ENCODE data around the gene LOXL1. TPM values are rescaled to one million over a fixed set of nuclear protein-coding genes. Genes with fewer than 3 reads are reported as not detected.

The LOXL1 gene
- total RNA-seq, 1 experiment from 2014 or later = not detected

DNA sequence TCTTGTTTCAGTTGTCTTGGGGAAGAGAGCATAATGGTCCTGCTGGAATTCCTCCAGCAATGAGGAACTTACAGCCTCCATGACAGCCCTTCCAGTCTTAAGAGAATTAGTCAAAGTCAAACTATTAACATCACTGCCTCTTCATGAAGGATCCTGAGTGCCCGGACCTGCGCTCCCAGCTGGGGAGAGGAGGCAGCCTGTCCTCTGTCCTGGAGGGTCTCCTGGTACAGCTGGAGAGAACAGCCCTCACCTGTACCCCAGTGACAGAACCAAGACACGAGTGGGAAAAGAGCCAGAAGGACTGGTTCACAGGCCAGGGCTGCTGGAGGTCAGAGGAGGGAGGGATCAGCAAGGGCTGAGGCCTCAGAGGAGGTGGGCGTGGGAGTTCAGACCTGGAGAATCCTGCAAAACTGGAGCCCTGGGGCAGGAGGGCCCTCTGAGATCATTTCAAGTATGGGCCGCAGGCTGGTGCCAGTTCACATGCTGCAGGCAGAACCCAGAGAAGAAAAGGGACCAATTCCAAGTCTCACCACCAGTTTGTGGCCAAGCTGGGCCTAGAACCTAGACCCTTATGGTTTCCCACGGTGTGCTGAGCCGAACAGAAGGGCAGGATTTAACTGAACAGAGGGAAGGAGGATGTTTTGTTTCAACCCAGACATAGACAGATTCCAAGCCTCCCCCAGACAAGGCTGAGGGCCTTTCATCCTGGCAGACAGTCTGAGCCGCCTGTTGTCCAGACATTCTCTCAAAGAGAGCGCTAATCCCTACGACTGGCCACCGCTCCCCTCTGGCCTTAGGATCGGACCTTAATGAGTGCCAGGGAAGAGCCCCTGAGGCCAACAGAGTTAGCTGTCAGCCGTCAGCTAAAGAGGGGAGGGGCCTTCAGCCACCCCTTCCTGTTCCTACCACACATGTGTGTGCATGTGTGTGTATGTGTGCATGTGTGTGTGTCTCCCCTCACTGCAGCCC lies 18.2 kb downstream of the LOXL1 start:
- no peaks in the 10 kb centered on the region for H3K4me1 ChIP-seq (ENCODE audit: low read length)
- no peaks in the 10 kb centered on the region for H3K9me2 ChIP-seq (replicated peaks; ENCODE audit: insufficient read depth, low read length)
- no peak overlapping the region for H3K9ac ChIP-seq (ENCODE audit: low read length)
- H3K4me3 ChIP-seq (ENCODE audit: low read length) = no peak overlapping the region
- H3K27me3 ChIP-seq (ENCODE audit: low read length) = no peaks in the 10 kb centered on the region
- H3K9me3 ChIP-seq (ENCODE audit: low read length) = no peaks in the 10 kb centered on the region
- H4K20me1 ChIP-seq (ENCODE audit: insufficient read depth, low read depth, low read length) = no peaks in the 10 kb centered on the region
- no peak for DNase-seq
- H3K36me3 ChIP-seq (ENCODE audit: insufficient read depth, low read length) = no peaks in the 10 kb centered on the region
- no peak overlapping the region for H2AFZ ChIP-seq (ENCODE audit: low read length)
- H3K79me2 ChIP-seq (ENCODE audit: low read length) = no peaks in the 10 kb centered on the region
- no peak overlapping the region for H3K27ac ChIP-seq (ENCODE audit: low read length)
- no peak overlapping the region for H3K4me2 ChIP-seq (ENCODE audit: low read depth, low read length, poor library complexity, severe bottlenecking)

DNA sequence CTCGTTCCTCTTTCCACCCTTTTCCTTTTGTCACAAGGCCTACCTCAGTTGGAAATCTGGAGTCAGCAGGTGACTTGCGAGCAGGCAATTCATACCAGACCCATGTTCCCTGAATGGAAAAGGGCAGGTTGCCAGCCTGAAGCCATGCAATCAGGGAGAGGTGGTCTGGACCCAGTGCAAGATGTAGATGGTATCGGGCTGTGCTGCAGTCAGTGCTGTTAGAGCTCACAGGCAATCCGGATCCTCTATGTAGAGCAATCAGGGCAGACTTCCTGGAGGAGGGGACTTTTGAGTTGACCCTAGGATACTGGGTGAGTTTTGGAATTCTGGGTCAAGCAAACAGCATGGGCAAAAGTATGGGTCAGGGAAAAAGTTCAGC lies 18.9 kb downstream of the LOXL1 start:
- Histone ChIP-seq H3K4me2 (ENCODE audit: low read depth, low read length, poor library complexity, severe bottlenecking) (no peak overlapping the region), H3K36me3 (ENCODE audit: insufficient read depth, low read length) (no peaks in the 10 kb centered on the region)

DNA sequence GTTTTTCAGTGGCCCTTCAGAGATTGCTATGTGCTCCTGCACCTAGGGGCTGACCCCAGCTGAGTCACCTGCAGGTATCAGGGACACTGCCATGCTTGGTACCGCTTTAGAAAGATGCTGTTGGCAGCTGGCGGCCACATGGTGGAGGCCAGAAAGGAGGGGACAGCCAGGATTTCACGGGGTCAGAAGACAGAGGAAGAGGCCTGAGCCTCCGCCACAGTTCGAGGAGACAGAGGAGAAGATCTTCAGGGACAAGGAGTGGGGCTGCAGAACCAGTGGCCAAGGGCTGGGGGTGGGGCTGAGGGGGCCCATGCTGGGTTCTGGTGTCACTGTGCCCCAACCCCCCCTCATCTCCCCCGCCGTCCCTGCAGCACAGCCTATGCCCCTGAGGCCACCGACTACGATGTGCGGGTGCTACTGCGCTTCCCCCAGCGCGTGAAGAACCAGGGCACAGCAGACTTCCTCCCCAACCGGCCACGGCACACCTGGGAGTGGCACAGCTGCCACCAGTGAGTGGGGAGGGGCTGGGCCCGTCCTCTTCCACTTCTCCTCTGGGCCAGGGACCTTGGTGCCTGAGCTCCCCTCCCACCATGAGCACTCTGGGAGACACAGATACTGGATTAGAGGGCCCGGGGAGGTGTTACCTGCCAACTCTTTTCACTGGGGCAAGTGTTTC lies 19.9 kb downstream of the LOXL1 start:
- no peaks in the 10 kb centered on the region for H3K9me2 ChIP-seq (replicated peaks; ENCODE audit: insufficient read depth, low read length)
- H3K79me2 ChIP-seq (ENCODE audit: low read length) = no peaks in the 10 kb centered on the region
- H3K4me3 ChIP-seq (ENCODE audit: low read length) = no peak overlapping the region
- no peak overlapping the region for H3K4me2 ChIP-seq (ENCODE audit: low read depth, low read length, poor library complexity, severe bottlenecking)
- no peaks in the 10 kb centered on the region for H3K9me3 ChIP-seq (ENCODE audit: low read length)
- no peak overlapping the region for H3K27ac ChIP-seq (ENCODE audit: low read length)
- H3K27me3 ChIP-seq (ENCODE audit: low read length) = no peaks in the 10 kb centered on the region
- H3K4me1 ChIP-seq (ENCODE audit: low read length) = no peaks in the 10 kb centered on the region; the same call in 1 of the 2 replicates
- no peaks in the 10 kb centered on the region for H3K36me3 ChIP-seq (ENCODE audit: insufficient read depth, low read length)
- no peaks in the 10 kb centered on the region for H4K20me1 ChIP-seq (ENCODE audit: insufficient read depth, low read depth, low read length)
- no peak overlapping the region for H3K9ac ChIP-seq (ENCODE audit: low read length)
- DNase-seq = no peak
- H2AFZ ChIP-seq (ENCODE audit: low read length) = no peak overlapping the region

More for the DNA sequence above, 18.9 kb downstream of the LOXL1 start:
- Histone ChIP-seq H3K9ac (ENCODE audit: low read length) (no peak overlapping the region), H2AFZ (ENCODE audit: low read length) (no peak overlapping the region), H3K27ac (ENCODE audit: low read length) (no peak overlapping the region), H4K20me1 (ENCODE audit: insufficient read depth, low read depth, low read length) (no peaks in the 10 kb centered on the region), H3K27me3 (ENCODE audit: low read length) (no peaks in the 10 kb centered on the region), H3K4me3 (ENCODE audit: low read length) (no peak overlapping the region), H3K79me2 (ENCODE audit: low read length) (no peaks in the 10 kb centered on the region), H3K9me2 (replicated peaks; ENCODE audit: insufficient read depth, low read length) (no peaks in the 10 kb centered on the region), H3K9me3 (ENCODE audit: low read length) (no peaks in the 10 kb centered on the region), H3K4me1 (ENCODE audit: low read length) (no peaks in the 10 kb centered on the region)
- DNase-seq = no peak

DNA sequence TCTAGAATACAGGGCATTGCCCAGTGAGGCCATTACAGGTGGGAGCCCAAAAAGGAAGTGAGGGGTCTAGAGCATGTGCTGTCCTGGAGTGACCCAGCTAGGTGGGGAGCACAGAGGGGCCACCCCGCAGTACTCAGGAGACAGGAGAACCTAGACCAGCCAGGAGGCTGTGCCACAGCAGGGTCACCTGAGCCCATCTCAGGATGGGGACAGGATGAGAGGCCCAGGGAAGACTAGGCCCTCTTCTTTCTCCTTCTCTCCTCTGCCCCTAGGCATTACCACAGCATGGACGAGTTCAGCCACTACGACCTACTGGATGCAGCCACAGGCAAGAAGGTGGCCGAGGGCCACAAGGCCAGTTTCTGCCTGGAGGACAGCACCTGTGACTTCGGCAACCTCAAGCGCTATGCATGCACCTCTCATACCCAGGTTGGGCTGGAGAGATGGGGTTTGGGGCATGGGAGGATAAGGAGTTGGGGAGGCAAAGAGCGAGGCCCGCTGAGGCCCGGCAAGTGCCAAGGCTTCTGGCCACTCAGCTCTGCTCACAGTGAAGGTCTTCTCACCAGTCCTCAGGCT lies 20.6 kb downstream of the LOXL1 start:
- Histone ChIP-seq H3K4me2 (ENCODE audit: low read depth, low read length, poor library complexity, severe bottlenecking) (no peak overlapping the region), H3K27ac (ENCODE audit: low read length) (no peak overlapping the region), H3K9me3 (ENCODE audit: low read length) (no peaks in the 10 kb centered on the region), H2AFZ (ENCODE audit: low read length) (no peak overlapping the region), H3K4me1 (ENCODE audit: low read length) (no peaks in the 10 kb centered on the region; the same call in 1 of the 2 replicates), H4K20me1 (ENCODE audit: insufficient read depth, low read depth, low read length) (no peaks in the 10 kb centered on the region), H3K36me3 (ENCODE audit: insufficient read depth, low read length) (no peaks in the 10 kb centered on the region), H3K27me3 (ENCODE audit: low read length) (no peaks in the 10 kb centered on the region), H3K9me2 (replicated peaks; ENCODE audit: insufficient read depth, low read length) (no peaks in the 10 kb centered on the region), H3K9ac (ENCODE audit: low read length) (no peak overlapping the region), H3K79me2 (ENCODE audit: low read length) (no peaks in the 10 kb centered on the region), H3K4me3 (ENCODE audit: low read length) (no peak overlapping the region)
- DNase-seq = no peak

DNA sequence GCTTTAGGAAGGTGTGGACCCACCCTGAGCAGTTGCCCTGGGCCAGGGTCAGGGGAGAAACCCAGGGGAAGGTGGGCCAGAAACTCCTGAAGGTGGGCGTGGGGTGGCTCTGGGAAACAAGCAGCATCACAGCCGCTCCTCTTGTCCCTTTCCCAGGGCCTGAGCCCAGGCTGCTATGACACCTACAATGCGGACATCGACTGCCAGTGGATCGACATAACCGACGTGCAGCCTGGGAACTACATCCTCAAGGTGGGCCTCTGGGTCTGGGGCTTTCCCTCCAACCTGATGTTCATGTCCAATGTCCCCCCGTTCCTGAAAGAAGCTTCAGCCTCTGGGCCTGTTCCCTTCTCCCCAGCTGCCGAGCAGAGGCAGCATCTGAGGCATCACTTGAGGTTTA lies 21.4 kb downstream of the LOXL1 start:
- Histone ChIP-seq H2AFZ (ENCODE audit: low read length) (no peak overlapping the region), H4K20me1 (ENCODE audit: insufficient read depth, low read depth, low read length) (no peaks in the 10 kb centered on the region), H3K27me3 (ENCODE audit: low read length) (no peaks in the 10 kb centered on the region), H3K4me2 (ENCODE audit: low read depth, low read length, poor library complexity, severe bottlenecking) (no peak overlapping the region), H3K9me2 (replicated peaks; ENCODE audit: insufficient read depth, low read length) (no peaks in the 10 kb centered on the region), H3K4me1 (ENCODE audit: low read length) (no peaks in the 10 kb centered on the region; the same call in 1 of the 2 replicates), H3K79me2 (ENCODE audit: low read length) (no peaks in the 10 kb centered on the region), H3K27ac (ENCODE audit: low read length) (no peak overlapping the region), H3K4me3 (ENCODE audit: low read length) (no peak overlapping the region), H3K9me3 (ENCODE audit: low read length) (no peaks in the 10 kb centered on the region), H3K9ac (ENCODE audit: low read length) (no peak overlapping the region), H3K36me3 (ENCODE audit: insufficient read depth, low read length) (no peaks in the 10 kb centered on the region)
- DNase-seq = no peak

DNA sequence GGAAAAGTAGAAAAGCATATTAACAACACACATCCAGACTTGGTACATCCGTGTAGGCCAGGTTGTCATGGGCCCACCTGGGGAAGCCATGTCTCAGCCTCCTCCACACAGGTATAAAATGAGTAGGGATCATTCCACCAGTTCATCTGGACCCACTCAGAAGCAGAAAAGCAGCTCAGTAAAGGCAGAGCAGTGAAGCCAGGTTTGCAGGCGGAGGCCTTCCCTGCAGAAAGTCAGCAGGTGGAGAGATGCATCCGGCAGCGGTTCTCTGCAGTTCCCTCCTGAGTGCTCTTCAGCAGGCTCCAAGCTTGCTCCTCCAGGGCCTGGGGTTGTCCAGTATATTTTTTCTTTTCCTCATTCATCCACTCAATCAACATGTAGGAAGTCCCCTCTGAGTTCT lies 22.1 kb downstream of the LOXL1 start:
- no peak overlapping the region for H2AFZ ChIP-seq (ENCODE audit: low read length)
- H3K9ac ChIP-seq (ENCODE audit: low read length) = no peak overlapping the region
- no peaks in the 10 kb centered on the region; the same call in 1 of the 2 replicates for H3K4me1 ChIP-seq (ENCODE audit: low read length)
- no peaks in the 10 kb centered on the region for H4K20me1 ChIP-seq (ENCODE audit: insufficient read depth, low read depth, low read length)
- H3K9me3 ChIP-seq (ENCODE audit: low read length) = no peaks in the 10 kb centered on the region
- no peak overlapping the region for H3K4me3 ChIP-seq (ENCODE audit: low read length)
- no peaks in the 10 kb centered on the region for H3K36me3 ChIP-seq (ENCODE audit: insufficient read depth, low read length)
- no peak for DNase-seq
- no peaks in the 10 kb centered on the region for H3K79me2 ChIP-seq (ENCODE audit: low read length)
- H3K4me2 ChIP-seq (ENCODE audit: low read depth, low read length, poor library complexity, severe bottlenecking) = no peak overlapping the region
- no peak overlapping the region for H3K27ac ChIP-seq (ENCODE audit: low read length)
- H3K27me3 ChIP-seq (ENCODE audit: low read length) = no peaks in the 10 kb centered on the region
- no peaks in the 10 kb centered on the region for H3K9me2 ChIP-seq (replicated peaks; ENCODE audit: insufficient read depth, low read length)

DNA sequence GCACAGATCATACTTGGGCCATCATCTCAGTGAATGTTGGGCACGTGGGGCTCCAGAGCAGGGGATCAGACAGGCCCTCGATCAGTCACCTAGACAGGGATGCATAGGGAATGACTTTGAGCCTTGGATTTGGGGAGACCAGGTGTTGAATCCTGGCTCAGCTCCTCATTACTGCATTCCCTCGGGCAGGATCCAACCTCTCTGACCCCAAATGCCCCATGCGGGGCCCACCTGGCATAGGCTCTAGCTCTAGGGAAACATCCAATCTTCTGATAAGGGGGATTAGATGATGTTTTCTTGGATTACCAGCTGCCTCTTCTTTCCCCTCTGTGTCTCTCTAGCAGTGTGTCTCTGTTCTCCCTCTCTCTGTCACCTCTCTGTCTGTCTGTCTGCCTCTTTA lies 22.7 kb downstream of the LOXL1 start:
- H2AFZ ChIP-seq (ENCODE audit: low read length) = no peak overlapping the region
- H3K4me1 ChIP-seq (ENCODE audit: low read length) = no peaks in the 10 kb centered on the region; the same call in 1 of the 2 replicates
- DNase-seq = no peak
- H3K36me3 ChIP-seq (ENCODE audit: insufficient read depth, low read length) = no peaks in the 10 kb centered on the region
- no peaks in the 10 kb centered on the region for H3K9me3 ChIP-seq (ENCODE audit: low read length)
- no peak overlapping the region for H3K4me3 ChIP-seq (ENCODE audit: low read length)
- no peak overlapping the region for H3K4me2 ChIP-seq (ENCODE audit: low read depth, low read length, poor library complexity, severe bottlenecking)
- H3K9ac ChIP-seq (ENCODE audit: low read length) = no peak overlapping the region
- no peaks in the 10 kb centered on the region for H3K79me2 ChIP-seq (ENCODE audit: low read length)
- H3K27ac ChIP-seq (ENCODE audit: low read length) = no peak overlapping the region
- no peaks in the 10 kb centered on the region for H3K9me2 ChIP-seq (replicated peaks; ENCODE audit: insufficient read depth, low read length)
- H3K27me3 ChIP-seq (ENCODE audit: low read length) = no peaks in the 10 kb centered on the region
- no peaks in the 10 kb centered on the region for H4K20me1 ChIP-seq (ENCODE audit: insufficient read depth, low read depth, low read length)

DNA sequence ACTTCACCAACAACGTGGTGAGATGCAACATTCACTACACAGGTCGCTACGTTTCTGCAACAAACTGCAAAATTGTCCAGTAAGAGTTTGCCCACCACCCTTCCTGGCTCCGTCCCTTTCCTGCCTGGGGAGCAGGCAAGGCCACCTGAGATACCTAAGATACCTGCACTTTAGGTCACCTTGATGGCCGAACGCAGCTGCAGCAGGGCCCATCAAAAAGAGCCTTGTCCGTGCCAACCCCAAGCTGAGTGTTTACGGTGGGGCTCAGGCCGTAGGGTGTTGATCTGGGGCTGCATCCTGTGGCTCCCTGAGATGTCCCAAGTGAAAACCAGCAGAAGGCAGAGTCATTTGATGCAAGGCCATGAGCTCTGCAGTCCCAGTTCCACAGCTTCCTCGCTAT lies 23.2 kb downstream of the LOXL1 start:
- H3K4me1 ChIP-seq (ENCODE audit: low read length) = no peaks in the 10 kb centered on the region; the same call in 1 of the 2 replicates
- H4K20me1 ChIP-seq (ENCODE audit: insufficient read depth, low read depth, low read length) = no peaks in the 10 kb centered on the region
- H3K79me2 ChIP-seq (ENCODE audit: low read length) = no peaks in the 10 kb centered on the region
- H3K4me3 ChIP-seq (ENCODE audit: low read length) = no peak overlapping the region
- DNase-seq = no peak
- H3K9me2 ChIP-seq (replicated peaks; ENCODE audit: insufficient read depth, low read length) = no peaks in the 10 kb centered on the region
- no peaks in the 10 kb centered on the region for H3K27me3 ChIP-seq (ENCODE audit: low read length)
- H3K4me2 ChIP-seq (ENCODE audit: low read depth, low read length, poor library complexity, severe bottlenecking) = no peak overlapping the region
- no peak overlapping the region for H2AFZ ChIP-seq (ENCODE audit: low read length)
- H3K36me3 ChIP-seq (ENCODE audit: insufficient read depth, low read length) = no peaks in the 10 kb centered on the region
- no peak overlapping the region for H3K27ac ChIP-seq (ENCODE audit: low read length)
- H3K9ac ChIP-seq (ENCODE audit: low read length) = no peak overlapping the region
- H3K9me3 ChIP-seq (ENCODE audit: low read length) = no peaks in the 10 kb centered on the region

Measured in Karpas-422 (cell line).